Kidney glomerular epithelial cell (primary cell): Measurements from ENCODE around the gene COPS6.

Experiments used
- DNase-seq: peaks from one replicate; lab custom pipeline; 2025; lab: John Stamatoyannopoulos, UW

The COPS6 gene

GRCh38 chr7:100079024-100079560, 9.7 kb upstream of the COPS6 start:
- no peak for DNase-seq

- peak; percentile 33 for DNase-seq
Measured at GRCh38 chr7:100080907-100081534, 7.7 kb upstream of the COPS6 start.

GRCh38 chr7:100081535-100082102, 7.2 kb upstream of the COPS6 start, which contains the start of gene ZNF3:
ZNF3 (minus strand) TSS chr7:100081723; CDS start chr7:100077357, 4,366 bp downstream.
- DNase-seq, result peak; percentile 94

GRCh38 chr7:100082978-100083377, 5.8 kb upstream of the COPS6 start:
- DNase-seq, result no peak

GRCh38 chr7:100085515-100085914, 3.3 kb upstream of the COPS6 start:
- DNase-seq, result no peak

- DNase-seq, result peak; percentile 82
Measured at GRCh38 chr7:100087055-100087750, 1.6 kb upstream of the COPS6 start.

GRCh38 chr7:100088095-100088620, 611 bp upstream of the COPS6 start:
- DNase-seq, result no peak

GRCh38 chr7:100089458-100090196, 858 bp downstream of the COPS6 start:
- DNase-seq, result no peak

- DNase-seq, result no peak
Measured at GRCh38 chr7:100090527-100091410, 2.0 kb downstream of the COPS6 start.

- DNase-seq, result no peak
Measured at GRCh38 chr7:100091411-100092181, 2.8 kb downstream of the COPS6 start.

GRCh38 chr7:100093054-100093453, 4.3 kb downstream of the COPS6 start:
- DNase-seq, result no peak

- DNase-seq, result no peak
Measured at GRCh38 chr7:100093498-100093897, 4.7 kb downstream of the COPS6 start.

- no peak for DNase-seq
Measured at GRCh38 chr7:100093925-100094486, 5.2 kb downstream of the COPS6 start.

- DNase-seq, result no peak
Measured at GRCh38 chr7:100095289-100095688, 6.5 kb downstream of the COPS6 start.

GRCh38 chr7:100095704-100096103, 6.9 kb downstream of the COPS6 start:
- no peak for DNase-seq

- no peak for DNase-seq
Measured at GRCh38 chr7:100098913-100099312, 10.1 kb downstream of the COPS6 start.

- DNase-seq, result no peak
Measured at GRCh38 chr7:100099452-100099851, 10.7 kb downstream of the COPS6 start.

GRCh38 chr7:100100420-100101015, 11.7 kb downstream of the COPS6 start:
- peak; percentile 90 for DNase-seq
